HepG2 (cell line): ENCODE results near the gene CYSRT1. TPM values are rescaled to one million over a fixed set of nuclear protein-coding genes. Genes with fewer than 3 reads are reported as not detected.

Experiments
- AGO2 ChIP-seq: fragments of 200-400 bp; formaldehyde crosslinking; optimal IDR thresholded peaks from 2 replicates; pipeline ENCODE3; 2017; ENCODE audit warnings: mild to moderate bottlenecking, low read depth, low read length, moderate library complexity
- AKAP8 ChIP-seq: sonication (generic); formaldehyde crosslinking; IDR thresholded peaks from 2 replicates; pipeline ENCODE4 v1.5.1; 2020; ENCODE audit warnings: mild to moderate bottlenecking, missing genetic modification reagents
- HOXA3 ChIP-seq: sonication (generic); formaldehyde crosslinking; IDR thresholded peaks from 2 replicates; pipeline ENCODE4 v1.5.0; 2020; ENCODE audit warnings: missing genetic modification reagents
- HOXA9 ChIP-seq: sonication (generic); formaldehyde crosslinking; IDR thresholded peaks from 2 replicates; pipeline ENCODE4 v1.8.1; 2022; ENCODE audit warnings: missing genetic modification reagents, mild to moderate bottlenecking, moderate library complexity, borderline replicate concordance
- IRX3 ChIP-seq: sonication (generic); formaldehyde crosslinking; IDR thresholded peaks from 2 replicates; pipeline ENCODE4 v1.8.1; 2023; ENCODE audit warnings: mild to moderate bottlenecking, low read depth, missing genetic modification reagents, borderline replicate concordance
- KLF13 ChIP-seq: sonication (generic); formaldehyde crosslinking; IDR thresholded peaks from 2 replicates; pipeline ENCODE4 v1.4.0; 2020; ENCODE audit warnings: mild to moderate bottlenecking, missing genetic modification reagents
- MEIS2 ChIP-seq: sonication (generic); formaldehyde crosslinking; IDR thresholded peaks from 2 replicates; pipeline ENCODE4 v1.9.0; 2021; ENCODE audit warnings: mild to moderate bottlenecking, missing genetic modification reagents
- NCOR1 ChIP-seq: fragments of 200-600 bp; sonication (generic); IDR thresholded peaks from 2 replicates; pipeline ENCODE4 v1.7.0; 2017; ENCODE audit warnings: antibody characterized with exemption, low read length, borderline replicate concordance
- NPAS2 ChIP-seq: sonication (generic); formaldehyde crosslinking; IDR thresholded peaks from 2 replicates; pipeline ENCODE4 v1.8.0; 2022; ENCODE audit warnings: mild to moderate bottlenecking, missing genetic modification reagents, borderline replicate concordance
- PHF8 ChIP-seq: sonication (generic); formaldehyde crosslinking; IDR thresholded peaks from 2 replicates; pipeline ENCODE4 v1.5.0; 2020; ENCODE audit warnings: missing genetic modification reagents
- POLR2A ChIP-seq, 2 experiments: IDR thresholded peaks; 2 replicates each; pipeline ENCODE4 v1.6.1; 2011; ENCODE audit warnings: low read depth in 2 of 2, low read length in 2 of 2, mild to moderate bottlenecking in 1 of 2, moderate library complexity in 1 of 2; ENCODE audit not compliant: insufficient read depth in 1 of 2
- ZNF343 ChIP-seq: sonication (generic); formaldehyde crosslinking; IDR thresholded peaks from 2 replicates; pipeline ENCODE4 v1.4.0; 2020; ENCODE audit warnings: mild to moderate bottlenecking, missing genetic modification reagents
- ZNF44 ChIP-seq: sonication (generic); formaldehyde crosslinking; IDR thresholded peaks from 2 replicates; pipeline ENCODE4 v1.5.1; 2020; ENCODE audit warnings: mild to moderate bottlenecking, missing genetic modification reagents
- ZNF547 ChIP-seq: sonication (generic); formaldehyde crosslinking; IDR thresholded peaks from 2 replicates; pipeline ENCODE4 v1.5.1; 2020; ENCODE audit warnings: mild to moderate bottlenecking, missing genetic modification reagents
- ZNF569 ChIP-seq: sonication (generic); formaldehyde crosslinking; IDR thresholded peaks from 2 replicates; pipeline ENCODE4 v1.5.0; 2020; ENCODE audit warnings: mild to moderate bottlenecking, missing genetic modification reagents, moderate library complexity, borderline replicate concordance
- ZNF589 ChIP-seq: sonication (generic); formaldehyde crosslinking; conservative IDR thresholded peaks from 2 replicates; pipeline ENCODE4 v1.8.0; 2022; ENCODE audit warnings: mild to moderate bottlenecking, moderate library complexity, missing genetic modification reagents
- ZNF619 ChIP-seq: sonication (generic); formaldehyde crosslinking; IDR thresholded peaks from 2 replicates; pipeline ENCODE4 v1.4.0; 2020; ENCODE audit warnings: mild to moderate bottlenecking, missing genetic modification reagents
- ZNF644 ChIP-seq: IDR thresholded peaks from 2 replicates; pipeline ENCODE4 v1.6.1; 2016; ENCODE audit warnings: low read depth
- ZNF749 ChIP-seq: sonication (generic); formaldehyde crosslinking; IDR thresholded peaks from 2 replicates; pipeline ENCODE4 v1.8.0; 2022; ENCODE audit warnings: mild to moderate bottlenecking, missing genetic modification reagents, moderate library complexity, borderline replicate concordance
- polyA plus RNA-seq, 8 experiments: library from polyadenylated mRNA; depleted of rRNA in 3 of 8; stranded (reverse) in 7 of 8; unstranded in 1 of 8; fragments of >200 nt; fragmentation: Illumina TruSeq in 4 of 8; extraction: Trizol in 4 of 8; gene quantifications; 2 replicates each; pipeline versions ENCODE4 v1.2.1 to v1.2.3, GENCODE V29; 2011 to 2016; ENCODE audit warnings: low read depth in 4 of 8, missing spikeins in 1 of 8, mixed read lengths in 1 of 8; ENCODE audit not compliant: insufficient read depth in 1 of 8
- total RNA-seq, 5 experiments: library from RNA; depleted of rRNA; stranded (reverse); fragments of >200 nt; fragmentation: Illumina TruSeq; extraction: Trizol; gene quantifications; 2 replicates each; pipeline ENCODE4 v1.2.3, GENCODE V29; 2016; ENCODE audit warnings: low read depth in 1 of 5
- TF ChIP-seq, protein P1 (sequence below): sonication (generic); formaldehyde crosslinking; IDR thresholded peaks from 2 replicates; pipeline ENCODE4 v1.5.0; 2020; ENCODE audit warnings: mild to moderate bottlenecking, missing genetic modification reagents, moderate library complexity
- TF ChIP-seq, protein P2 (sequence below): sonication (generic); formaldehyde crosslinking; conservative IDR thresholded peaks from 2 replicates; pipeline ENCODE4 v1.8.1; 2023; ENCODE audit warnings: missing genetic modification reagents
- TF ChIP-seq, protein P3 (sequence below): sonication (generic); formaldehyde crosslinking; IDR thresholded peaks from 2 replicates; pipeline ENCODE4 v1.5.1; 2020; ENCODE audit warnings: mild to moderate bottlenecking, missing genetic modification reagents, borderline replicate concordance
- TF ChIP-seq, protein P4 (sequence below): sonication (generic); formaldehyde crosslinking; IDR thresholded peaks from 2 replicates; pipeline ENCODE4 v1.4.0; 2020; ENCODE audit warnings: missing genetic modification reagents

CYSRT1 gene
- total and polyA plus RNA-seq, 2 of the 13 experiments (the other 11 are each of a cell fraction or from before 2014, with no cell fraction given), result 1.5 to 2.1 TPM

DNA sequence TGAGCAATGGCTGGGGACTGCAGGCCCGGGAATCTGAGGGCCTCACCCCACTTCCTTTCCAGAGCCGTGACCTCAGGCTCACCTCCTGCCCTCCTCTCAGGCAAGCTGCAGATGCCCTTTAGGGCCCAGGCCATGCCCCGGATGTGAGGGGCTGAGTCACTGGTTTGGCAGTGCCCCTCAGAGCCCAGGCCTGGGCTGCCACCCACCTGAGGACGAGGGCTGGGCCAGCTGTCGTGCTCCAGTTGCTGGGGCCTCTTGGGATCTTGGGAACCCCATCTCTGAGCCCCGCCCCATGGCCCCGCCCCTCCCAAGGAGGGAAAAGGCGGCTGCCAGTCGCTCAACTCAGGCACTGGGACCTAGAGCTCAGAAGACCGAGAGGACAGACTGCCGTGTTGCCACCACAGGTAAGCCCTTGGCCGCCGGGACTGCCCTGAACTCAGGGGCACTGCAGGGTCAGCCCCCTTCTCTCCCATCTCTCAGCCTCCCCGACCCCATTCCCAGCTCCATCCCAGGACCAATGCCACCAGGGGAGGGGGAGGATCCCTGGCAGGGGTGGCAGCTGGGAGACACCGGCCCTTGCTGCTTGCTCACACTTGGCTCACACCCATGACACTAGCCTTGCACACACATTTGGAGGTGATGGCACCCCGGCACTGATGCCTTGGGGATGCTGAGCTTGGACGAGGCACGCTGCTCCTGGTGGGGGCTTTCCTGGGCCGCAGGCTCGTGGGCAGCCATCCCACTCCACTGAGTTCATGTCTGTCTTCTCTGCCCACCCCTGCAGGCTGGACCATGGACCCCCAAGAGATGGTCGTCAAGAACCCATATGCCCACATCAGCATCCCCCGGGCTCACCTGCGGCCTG lies at the start of gene CYSRT1 (continued):
- TF ChIP-seq AGO2 (peak; percentile 64), HOXA3 (no peak), ZNF619 (CRISPR knock-in tag) (no peak), ZNF644 (no peak), IRX3 (CRISPR knock-in tag) (no peak), ZNF343 (no peak), AKAP8 (0 out of 2 replicates have a peak, but pooled peaks have one; percentile 47), HOXA9 (CRISPR knock-in tag) (no peak), POLR2A (IDR thresholded peaks at IDR 0.05; ENCODE audit: insufficient read depth in 1 of 2, low read depth in 2 of 2, low read length in 2 of 2) (peak in 1 of 2 experiments; percentile 26; a peak in 1 of 4 replicates), PHF8 (CRISPR knock-in tag) (no peak), MEIS2 (CRISPR knock-in tag) (no peak), NCOR1 (no peak), KLF13 (CRISPR knock-in tag) (no peak), ZNF44 (CRISPR knock-in tag) (no peak), ZNF547 (CRISPR knock-in tag) (no peak), ZNF589 (CRISPR knock-in tag) (no peak), NPAS2 (no peak), ZNF569 (CRISPR knock-in tag) (no peak), ZNF749 (CRISPR knock-in tag) (no peak)
- TF ChIP-seq, protein P1, sequence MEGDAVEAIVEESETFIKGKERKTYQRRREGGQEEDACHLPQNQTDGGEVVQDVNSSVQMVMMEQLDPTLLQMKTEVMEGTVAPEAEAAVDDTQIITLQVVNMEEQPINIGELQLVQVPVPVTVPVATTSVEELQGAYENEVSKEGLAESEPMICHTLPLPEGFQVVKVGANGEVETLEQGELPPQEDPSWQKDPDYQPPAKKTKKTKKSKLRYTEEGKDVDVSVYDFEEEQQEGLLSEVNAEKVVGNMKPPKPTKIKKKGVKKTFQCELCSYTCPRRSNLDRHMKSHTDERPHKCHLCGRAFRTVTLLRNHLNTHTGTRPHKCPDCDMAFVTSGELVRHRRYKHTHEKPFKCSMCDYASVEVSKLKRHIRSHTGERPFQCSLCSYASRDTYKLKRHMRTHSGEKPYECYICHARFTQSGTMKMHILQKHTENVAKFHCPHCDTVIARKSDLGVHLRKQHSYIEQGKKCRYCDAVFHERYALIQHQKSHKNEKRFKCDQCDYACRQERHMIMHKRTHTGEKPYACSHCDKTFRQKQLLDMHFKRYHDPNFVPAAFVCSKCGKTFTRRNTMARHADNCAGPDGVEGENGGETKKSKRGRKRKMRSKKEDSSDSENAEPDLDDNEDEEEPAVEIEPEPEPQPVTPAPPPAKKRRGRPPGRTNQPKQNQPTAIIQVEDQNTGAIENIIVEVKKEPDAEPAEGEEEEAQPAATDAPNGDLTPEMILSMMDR (CRISPR knock-in tag), result no peak
- TF ChIP-seq, protein P2, sequence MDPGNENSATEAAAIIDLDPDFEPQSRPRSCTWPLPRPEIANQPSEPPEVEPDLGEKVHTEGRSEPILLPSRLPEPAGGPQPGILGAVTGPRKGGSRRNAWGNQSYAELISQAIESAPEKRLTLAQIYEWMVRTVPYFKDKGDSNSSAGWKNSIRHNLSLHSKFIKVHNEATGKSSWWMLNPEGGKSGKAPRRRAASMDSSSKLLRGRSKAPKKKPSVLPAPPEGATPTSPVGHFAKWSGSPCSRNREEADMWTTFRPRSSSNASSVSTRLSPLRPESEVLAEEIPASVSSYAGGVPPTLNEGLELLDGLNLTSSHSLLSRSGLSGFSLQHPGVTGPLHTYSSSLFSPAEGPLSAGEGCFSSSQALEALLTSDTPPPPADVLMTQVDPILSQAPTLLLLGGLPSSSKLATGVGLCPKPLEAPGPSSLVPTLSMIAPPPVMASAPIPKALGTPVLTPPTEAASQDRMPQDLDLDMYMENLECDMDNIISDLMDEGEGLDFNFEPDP (CRISPR knock-in tag), result no peak
- TF ChIP-seq, protein P3, sequence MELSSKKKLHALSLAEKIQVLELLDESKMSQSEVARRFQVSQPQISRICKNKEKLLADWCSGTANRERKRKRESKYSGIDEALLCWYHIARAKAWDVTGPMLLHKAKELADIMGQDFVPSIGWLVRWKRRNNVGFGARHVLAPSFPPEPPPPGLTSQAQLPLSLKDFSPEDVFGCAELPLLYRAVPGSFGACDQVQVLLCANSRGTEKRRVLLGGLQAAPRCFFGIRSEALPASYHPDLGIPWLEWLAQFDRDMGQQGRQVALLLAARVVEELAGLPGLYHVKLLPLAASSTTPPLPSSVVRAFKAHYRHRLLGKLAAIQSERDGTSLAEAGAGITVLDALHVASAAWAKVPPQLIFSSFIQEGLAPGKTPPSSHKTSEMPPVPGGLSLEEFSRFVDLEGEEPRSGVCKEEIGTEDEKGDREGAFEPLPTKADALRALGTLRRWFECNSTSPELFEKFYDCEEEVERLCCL (CRISPR knock-in tag), result no peak
- TF ChIP-seq, protein P4, sequence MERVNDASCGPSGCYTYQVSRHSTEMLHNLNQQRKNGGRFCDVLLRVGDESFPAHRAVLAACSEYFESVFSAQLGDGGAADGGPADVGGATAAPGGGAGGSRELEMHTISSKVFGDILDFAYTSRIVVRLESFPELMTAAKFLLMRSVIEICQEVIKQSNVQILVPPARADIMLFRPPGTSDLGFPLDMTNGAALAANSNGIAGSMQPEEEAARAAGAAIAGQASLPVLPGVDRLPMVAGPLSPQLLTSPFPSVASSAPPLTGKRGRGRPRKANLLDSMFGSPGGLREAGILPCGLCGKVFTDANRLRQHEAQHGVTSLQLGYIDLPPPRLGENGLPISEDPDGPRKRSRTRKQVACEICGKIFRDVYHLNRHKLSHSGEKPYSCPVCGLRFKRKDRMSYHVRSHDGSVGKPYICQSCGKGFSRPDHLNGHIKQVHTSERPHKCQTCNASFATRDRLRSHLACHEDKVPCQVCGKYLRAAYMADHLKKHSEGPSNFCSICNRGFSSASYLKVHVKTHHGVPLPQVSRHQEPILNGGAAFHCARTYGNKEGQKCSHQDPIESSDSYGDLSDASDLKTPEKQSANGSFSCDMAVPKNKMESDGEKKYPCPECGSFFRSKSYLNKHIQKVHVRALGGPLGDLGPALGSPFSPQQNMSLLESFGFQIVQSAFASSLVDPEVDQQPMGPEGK, result no peak
